ENCODE data around the gene TBC1D23.

GRCh38 chr3:100334488-100335351 lies 73.9 kb downstream of the TBC1D23 start, which contains the start of gene NIT2:
- TF ChIP-seq CTCF (IDR thresholded peaks at IDR 0.05; ENCODE audit: low read depth, low read length, missing input control): no peak
- peak; percentile 91 for TF ChIP-seq REST (IDR thresholded peaks at IDR 0.05)
- TF ChIP-seq, protein P1, sequence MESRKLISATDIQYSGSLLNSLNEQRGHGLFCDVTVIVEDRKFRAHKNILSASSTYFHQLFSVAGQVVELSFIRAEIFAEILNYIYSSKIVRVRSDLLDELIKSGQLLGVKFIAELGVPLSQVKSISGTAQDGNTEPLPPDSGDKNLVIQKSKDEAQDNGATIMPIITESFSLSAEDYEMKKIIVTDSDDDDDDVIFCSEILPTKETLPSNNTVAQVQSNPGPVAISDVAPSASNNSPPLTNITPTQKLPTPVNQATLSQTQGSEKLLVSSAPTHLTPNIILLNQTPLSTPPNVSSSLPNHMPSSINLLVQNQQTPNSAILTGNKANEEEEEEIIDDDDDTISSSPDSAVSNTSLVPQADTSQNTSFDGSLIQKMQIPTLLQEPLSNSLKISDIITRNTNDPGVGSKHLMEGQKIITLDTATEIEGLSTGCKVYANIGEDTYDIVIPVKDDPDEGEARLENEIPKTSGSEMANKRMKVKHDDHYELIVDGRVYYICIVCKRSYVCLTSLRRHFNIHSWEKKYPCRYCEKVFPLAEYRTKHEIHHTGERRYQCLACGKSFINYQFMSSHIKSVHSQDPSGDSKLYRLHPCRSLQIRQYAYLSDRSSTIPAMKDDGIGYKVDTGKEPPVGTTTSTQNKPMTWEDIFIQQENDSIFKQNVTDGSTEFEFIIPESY (IDR thresholded peaks at IDR 0.05): peak; percentile 62
- peak; percentile 90 for TF ChIP-seq MAX (IDR thresholded peaks at IDR 0.05)
- TF ChIP-seq FOXA1 (IDR thresholded peaks at IDR 0.05): no peak
- TF ChIP-seq RXRA (IDR thresholded peaks at IDR 0.05): peak; percentile 89 to 93
- peak; percentile 44 to 52 for TF ChIP-seq EGR1 (IDR thresholded peaks at IDR 0.05; ENCODE audit: low read depth in 2 of 2)
- peak; percentile 31 to 54 for TF ChIP-seq RAD21 (IDR thresholded peaks at IDR 0.05)
- peak; percentile 94 for TF ChIP-seq SP1 (IDR thresholded peaks at IDR 0.05)
- TF ChIP-seq GABPA (IDR thresholded peaks at IDR 0.05 in 1 of 2, conservative IDR thresholded peaks at IDR 0.05 in 1 of 2): peak in 1 of 2 donors; percentile 50

All from liver (tissue), 3 donors.